ENCODE data around the gene FAM118A. TPM values are rescaled to one million over a fixed set of nuclear protein-coding genes. Genes with fewer than 3 reads are reported as not detected.
A peak's percentile ranks its signal among the peaks of the same experiment; 100 is the strongest.

Gene FAM118A
- polyA plus RNA-seq, 1 donor (not counting 4 experiments of a cell fraction or from before 2014, with no cell fraction given): 31.1 TPM

- Histone ChIP-seq H4K20me1 (ENCODE audit: control insufficient read depth, extremely low read depth, insufficient read depth, low read length) (no peaks in the 10 kb centered on the region), H3K9me3 (ENCODE audit: control insufficient read depth, low read depth, low read length) (no peaks in the 10 kb centered on the region), H3K27ac (ENCODE audit: control insufficient read depth, insufficient read depth, low read length) (no peak overlapping the region), H3K36me3 (ENCODE audit: control insufficient read depth in 2 of 2, extremely low read depth in 1 of 2, insufficient read depth in 2 of 2, low read length in 2 of 2) (no peaks in the 10 kb centered on the region), H2AFZ (ENCODE audit: control insufficient read depth, low read length) (no peak overlapping the region), H3K79me2 (ENCODE audit: control insufficient read depth, insufficient read depth, low read length) (no peaks in the 10 kb centered on the region), H3K4me2 (ENCODE audit: control insufficient read depth, extremely low read depth, insufficient read depth, low read depth, low read length) (no peak overlapping the region), H3K9ac (ENCODE audit: control insufficient read depth, extremely low read depth, insufficient read depth, low read length) (no peak overlapping the region), H3K4me3 (ENCODE audit: control insufficient read depth in 2 of 3, extremely low read depth in 1 of 3, insufficient read depth in 2 of 3, low read depth in 1 of 3, low read length in 3 of 3) (no peak overlapping the region), H3K27me3 (ENCODE audit: control insufficient read depth, extremely low read depth, insufficient read depth, low read length) (peaks cover 11% of the 10 kb centered on the region), H3K4me1 (ENCODE audit: control insufficient read depth, extremely low read depth, insufficient read depth, low read length) (peaks cover 14% of the 10 kb centered on the region), H3K9me1 (ENCODE audit: control insufficient read depth, extremely low read depth, insufficient read depth, low read length) (no peaks in the 10 kb centered on the region)
- FAIRE-seq (no peak), DNase-seq (ENCODE audit: low read depth, low spot score) (no peak)
- dilution Hi-C loops (cut with MboI; ENCODE audit: extremely low pct_ligation_motif_present, low sequenced_read_pairs): no loop called here
- no peak for TF ChIP-seq EZH2 (IDR thresholded peaks at IDR 0.05; ENCODE audit: low read length)
- no peak for TF ChIP-seq CTCF (optimal IDR thresholded peaks at IDR 0.05 in 1 of 3, IDR thresholded peaks at IDR 0.05 in 1 of 3, conservative IDR thresholded peaks at IDR 0.05 in 1 of 3; ENCODE audit: extremely low read depth in 1 of 3, insufficient read depth in 2 of 3, low read length in 3 of 3)
Observed at GRCh38 chr22:45262931-45263462, 46.7 kb upstream of the FAM118A start.

- dilution Hi-C loops (cut with MboI; ENCODE audit: extremely low pct_ligation_motif_present, low sequenced_read_pairs): no loop called here
- DNase-seq (ENCODE audit: low read depth, low spot score) (peak; percentile 81), FAIRE-seq (peak; percentile 83)
Observed at GRCh38 chr22:45263463-45264269, 46.1 kb upstream of the FAM118A start.

More at GRCh38 chr22:45263463-45264269, 46.1 kb upstream of the FAM118A start:
- TF ChIP-seq EZH2 (IDR thresholded peaks at IDR 0.05; ENCODE audit: low read length) (no peak), CTCF (optimal IDR thresholded peaks at IDR 0.05 in 1 of 3, IDR thresholded peaks at IDR 0.05 in 1 of 3, conservative IDR thresholded peaks at IDR 0.05 in 1 of 3; ENCODE audit: extremely low read depth in 1 of 3, insufficient read depth in 2 of 3, low read length in 3 of 3) (peak; percentile 77 to 96 (median 81))
- Histone ChIP-seq H3K79me2 (ENCODE audit: control insufficient read depth, insufficient read depth, low read length) (no peaks in the 10 kb centered on the region), H3K9me1 (ENCODE audit: control insufficient read depth, extremely low read depth, insufficient read depth, low read length) (no peaks in the 10 kb centered on the region), H4K20me1 (ENCODE audit: control insufficient read depth, extremely low read depth, insufficient read depth, low read length) (no peaks in the 10 kb centered on the region), H3K9me3 (ENCODE audit: control insufficient read depth, low read depth, low read length) (no peaks in the 10 kb centered on the region), H3K27ac (ENCODE audit: control insufficient read depth, insufficient read depth, low read length) (no peak overlapping the region), H3K9ac (ENCODE audit: control insufficient read depth, extremely low read depth, insufficient read depth, low read length) (peak overlapping the region; percentile 44), H3K4me1 (ENCODE audit: control insufficient read depth, extremely low read depth, insufficient read depth, low read length) (peaks cover 15% of the 10 kb centered on the region), H3K4me2 (ENCODE audit: control insufficient read depth, extremely low read depth, insufficient read depth, low read depth, low read length) (peak overlapping the region; percentile 41), H3K4me3 (ENCODE audit: control insufficient read depth in 2 of 3, extremely low read depth in 1 of 3, insufficient read depth in 2 of 3, low read depth in 1 of 3, low read length in 3 of 3) (no peak overlapping the region), H3K36me3 (ENCODE audit: control insufficient read depth in 2 of 2, extremely low read depth in 1 of 2, insufficient read depth in 2 of 2, low read length in 2 of 2) (no peaks in the 10 kb centered on the region), H3K27me3 (ENCODE audit: control insufficient read depth, extremely low read depth, insufficient read depth, low read length) (peaks cover 11% of the 10 kb centered on the region), H2AFZ (ENCODE audit: control insufficient read depth, low read length) (peak overlapping the region; percentile 69)

All from keratinocyte (primary cell).